ENCODE data around the gene EPG5.

The EPG5 gene

DNA sequence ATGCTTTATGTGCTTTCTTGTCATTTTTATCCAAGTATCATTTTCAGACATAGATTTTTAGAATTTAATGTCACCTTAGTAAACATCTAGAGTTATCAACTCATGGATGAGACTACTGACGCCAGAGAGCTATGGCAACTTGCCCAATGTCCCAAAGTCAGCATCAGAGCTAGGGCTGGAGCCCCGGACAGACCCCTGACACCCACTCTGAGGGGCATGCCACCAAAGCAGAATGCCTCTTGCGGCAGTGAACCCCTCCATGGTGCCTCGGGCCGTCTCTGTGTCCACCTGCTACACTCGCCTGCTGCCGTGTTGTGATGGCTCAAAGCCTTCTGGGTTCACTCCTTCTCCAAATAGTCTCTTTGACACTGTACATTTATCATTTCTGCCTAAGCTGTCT is 136.2 kb downstream of the EPG5 start:
- no peak for TF ChIP-seq ESRRG (CRISPR knock-in tag; IDR thresholded peaks at IDR 0.05)
- TF ChIP-seq, protein P1, sequence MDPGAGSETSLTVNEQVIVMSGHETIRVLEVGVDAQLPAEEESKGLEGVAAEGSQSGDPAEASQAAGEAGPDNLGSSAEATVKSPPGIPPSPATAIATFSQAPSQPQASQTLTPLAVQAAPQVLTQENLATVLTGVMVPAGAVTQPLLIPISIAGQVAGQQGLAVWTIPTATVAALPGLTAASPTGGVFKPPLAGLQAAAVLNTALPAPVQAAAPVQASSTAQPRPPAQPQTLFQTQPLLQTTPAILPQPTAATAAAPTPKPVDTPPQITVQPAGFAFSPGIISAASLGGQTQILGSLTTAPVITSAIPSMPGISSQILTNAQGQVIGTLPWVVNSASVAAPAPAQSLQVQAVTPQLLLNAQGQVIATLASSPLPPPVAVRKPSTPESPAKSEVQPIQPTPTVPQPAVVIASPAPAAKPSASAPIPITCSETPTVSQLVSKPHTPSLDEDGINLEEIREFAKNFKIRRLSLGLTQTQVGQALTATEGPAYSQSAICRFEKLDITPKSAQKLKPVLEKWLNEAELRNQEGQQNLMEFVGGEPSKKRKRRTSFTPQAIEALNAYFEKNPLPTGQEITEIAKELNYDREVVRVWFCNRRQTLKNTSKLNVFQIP (CRISPR knock-in tag; IDR thresholded peaks at IDR 0.05; ENCODE audit: borderline replicate concordance, low read depth), result no peak
- TF ChIP-seq, protein P2, sequence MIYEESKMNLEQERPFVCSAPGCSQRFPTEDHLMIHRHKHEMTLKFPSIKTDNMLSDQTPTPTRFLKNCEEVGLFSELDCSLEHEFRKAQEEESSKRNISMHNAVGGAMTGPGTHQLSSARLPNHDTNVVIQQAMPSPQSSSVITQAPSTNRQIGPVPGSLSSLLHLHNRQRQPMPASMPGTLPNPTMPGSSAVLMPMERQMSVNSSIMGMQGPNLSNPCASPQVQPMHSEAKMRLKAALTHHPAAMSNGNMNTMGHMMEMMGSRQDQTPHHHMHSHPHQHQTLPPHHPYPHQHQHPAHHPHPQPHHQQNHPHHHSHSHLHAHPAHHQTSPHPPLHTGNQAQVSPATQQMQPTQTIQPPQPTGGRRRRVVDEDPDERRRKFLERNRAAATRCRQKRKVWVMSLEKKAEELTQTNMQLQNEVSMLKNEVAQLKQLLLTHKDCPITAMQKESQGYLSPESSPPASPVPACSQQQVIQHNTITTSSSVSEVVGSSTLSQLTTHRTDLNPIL (CRISPR knock-in tag; IDR thresholded peaks at IDR 0.05; ENCODE audit: low read depth), result no peak
- no peak for TF ChIP-seq ZNF70 (CRISPR knock-in tag; IDR thresholded peaks at IDR 0.05)
- no peak for TF ChIP-seq TOX (CRISPR knock-in tag; IDR thresholded peaks at IDR 0.05; ENCODE audit: borderline replicate concordance)
- TF ChIP-seq OSR1 (CRISPR knock-in tag; IDR thresholded peaks at IDR 0.05), result no peak
- TF ChIP-seq, protein P3, sequence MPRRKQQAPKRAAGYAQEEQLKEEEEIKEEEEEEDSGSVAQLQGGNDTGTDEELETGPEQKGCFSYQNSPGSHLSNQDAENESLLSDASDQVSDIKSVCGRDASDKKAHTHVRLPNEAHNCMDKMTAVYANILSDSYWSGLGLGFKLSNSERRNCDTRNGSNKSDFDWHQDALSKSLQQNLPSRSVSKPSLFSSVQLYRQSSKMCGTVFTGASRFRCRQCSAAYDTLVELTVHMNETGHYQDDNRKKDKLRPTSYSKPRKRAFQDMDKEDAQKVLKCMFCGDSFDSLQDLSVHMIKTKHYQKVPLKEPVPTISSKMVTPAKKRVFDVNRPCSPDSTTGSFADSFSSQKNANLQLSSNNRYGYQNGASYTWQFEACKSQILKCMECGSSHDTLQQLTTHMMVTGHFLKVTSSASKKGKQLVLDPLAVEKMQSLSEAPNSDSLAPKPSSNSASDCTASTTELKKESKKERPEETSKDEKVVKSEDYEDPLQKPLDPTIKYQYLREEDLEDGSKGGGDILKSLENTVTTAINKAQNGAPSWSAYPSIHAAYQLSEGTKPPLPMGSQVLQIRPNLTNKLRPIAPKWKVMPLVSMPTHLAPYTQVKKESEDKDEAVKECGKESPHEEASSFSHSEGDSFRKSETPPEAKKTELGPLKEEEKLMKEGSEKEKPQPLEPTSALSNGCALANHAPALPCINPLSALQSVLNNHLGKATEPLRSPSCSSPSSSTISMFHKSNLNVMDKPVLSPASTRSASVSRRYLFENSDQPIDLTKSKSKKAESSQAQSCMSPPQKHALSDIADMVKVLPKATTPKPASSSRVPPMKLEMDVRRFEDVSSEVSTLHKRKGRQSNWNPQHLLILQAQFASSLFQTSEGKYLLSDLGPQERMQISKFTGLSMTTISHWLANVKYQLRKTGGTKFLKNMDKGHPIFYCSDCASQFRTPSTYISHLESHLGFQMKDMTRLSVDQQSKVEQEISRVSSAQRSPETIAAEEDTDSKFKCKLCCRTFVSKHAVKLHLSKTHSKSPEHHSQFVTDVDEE (CRISPR knock-in tag; IDR thresholded peaks at IDR 0.05), result no peak
- no peak for TF ChIP-seq ZNF8 (CRISPR knock-in tag; IDR thresholded peaks at IDR 0.05)
- TF ChIP-seq BACH2 (CRISPR knock-in tag; IDR thresholded peaks at IDR 0.05; ENCODE audit: borderline replicate concordance), result no peak
- no peak for TF ChIP-seq RARB (CRISPR knock-in tag; IDR thresholded peaks at IDR 0.05)
- TF ChIP-seq SNAI2 (CRISPR knock-in tag; IDR thresholded peaks at IDR 0.05), result no peak
- no peak for TF ChIP-seq PPARA (CRISPR knock-in tag; IDR thresholded peaks at IDR 0.05; ENCODE audit: borderline replicate concordance)
- TF ChIP-seq, protein P4, sequence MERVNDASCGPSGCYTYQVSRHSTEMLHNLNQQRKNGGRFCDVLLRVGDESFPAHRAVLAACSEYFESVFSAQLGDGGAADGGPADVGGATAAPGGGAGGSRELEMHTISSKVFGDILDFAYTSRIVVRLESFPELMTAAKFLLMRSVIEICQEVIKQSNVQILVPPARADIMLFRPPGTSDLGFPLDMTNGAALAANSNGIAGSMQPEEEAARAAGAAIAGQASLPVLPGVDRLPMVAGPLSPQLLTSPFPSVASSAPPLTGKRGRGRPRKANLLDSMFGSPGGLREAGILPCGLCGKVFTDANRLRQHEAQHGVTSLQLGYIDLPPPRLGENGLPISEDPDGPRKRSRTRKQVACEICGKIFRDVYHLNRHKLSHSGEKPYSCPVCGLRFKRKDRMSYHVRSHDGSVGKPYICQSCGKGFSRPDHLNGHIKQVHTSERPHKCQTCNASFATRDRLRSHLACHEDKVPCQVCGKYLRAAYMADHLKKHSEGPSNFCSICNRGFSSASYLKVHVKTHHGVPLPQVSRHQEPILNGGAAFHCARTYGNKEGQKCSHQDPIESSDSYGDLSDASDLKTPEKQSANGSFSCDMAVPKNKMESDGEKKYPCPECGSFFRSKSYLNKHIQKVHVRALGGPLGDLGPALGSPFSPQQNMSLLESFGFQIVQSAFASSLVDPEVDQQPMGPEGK (CRISPR knock-in tag; IDR thresholded peaks at IDR 0.05; ENCODE audit: borderline replicate concordance), result no peak
- no peak for TF ChIP-seq ZC3H10 (CRISPR knock-in tag; IDR thresholded peaks at IDR 0.05)
- no peak for ATAC-seq

DNA sequence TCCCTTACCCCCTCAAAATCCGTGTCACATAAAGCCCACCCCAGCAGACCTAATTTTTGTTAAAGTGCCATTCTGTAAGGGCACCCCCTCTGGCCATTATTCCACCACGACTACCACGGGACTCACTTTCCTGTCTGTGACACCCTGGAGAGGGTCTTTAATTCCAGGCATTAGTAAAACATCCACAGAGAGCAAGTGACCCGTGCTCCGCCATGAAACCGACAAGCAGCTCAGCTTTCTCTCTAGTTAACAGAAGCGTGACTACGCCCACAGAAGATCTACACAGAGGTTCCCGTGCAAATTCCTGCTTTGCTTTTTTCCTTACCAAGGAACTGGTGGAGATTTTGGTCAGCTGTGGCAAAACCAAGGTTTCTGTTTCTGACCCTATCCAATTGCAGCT is 137.3 kb downstream of the EPG5 start:
- TF ChIP-seq ZNF565 (CRISPR knock-in tag; conservative IDR thresholded peaks at IDR 0.05; ENCODE audit: low read depth) (no peak), ZNF70 (CRISPR knock-in tag; IDR thresholded peaks at IDR 0.05) (no peak), ZFP30 (CRISPR knock-in tag; IDR thresholded peaks at IDR 0.05) (no peak), TCF4 (CRISPR knock-in tag; IDR thresholded peaks at IDR 0.05; ENCODE audit: borderline replicate concordance) (no peak), ESRRG (CRISPR knock-in tag; IDR thresholded peaks at IDR 0.05) (no peak), ARNTL (CRISPR knock-in tag; IDR thresholded peaks at IDR 0.05; ENCODE audit: borderline replicate concordance, low read depth) (no peak), SNAI2 (CRISPR knock-in tag; IDR thresholded peaks at IDR 0.05) (no peak), CSDC2 (CRISPR knock-in tag; IDR thresholded peaks at IDR 0.05) (no peak), ZC3H10 (CRISPR knock-in tag; IDR thresholded peaks at IDR 0.05) (no peak), TOX (CRISPR knock-in tag; IDR thresholded peaks at IDR 0.05; ENCODE audit: borderline replicate concordance) (no peak), OSR1 (CRISPR knock-in tag; IDR thresholded peaks at IDR 0.05) (no peak), RARB (CRISPR knock-in tag; IDR thresholded peaks at IDR 0.05) (no peak), ISL1 (CRISPR knock-in tag; IDR thresholded peaks at IDR 0.05) (no peak), ZNF8 (CRISPR knock-in tag; IDR thresholded peaks at IDR 0.05) (no peak), GLIS3 (CRISPR knock-in tag; IDR thresholded peaks at IDR 0.05) (no peak), BACH2 (CRISPR knock-in tag; IDR thresholded peaks at IDR 0.05; ENCODE audit: borderline replicate concordance) (no peak)
- TF ChIP-seq, protein P2 (CRISPR knock-in tag; IDR thresholded peaks at IDR 0.05; ENCODE audit: low read depth), result no peak
- TF ChIP-seq, protein P3 (CRISPR knock-in tag; IDR thresholded peaks at IDR 0.05), result no peak
- no peak for ATAC-seq

Data from SK-N-SH treated with all-trans-retinoic acid at 6 μM for 48 hours (cell line).